GM21390 (cell line): ENCODE measurements around the gene PLEKHH1.
A peak's percentile ranks its signal among the peaks of the same experiment; 100 is the strongest.
"Not testable (repeated sequence)": the region's sequence is repeated elsewhere in the genome, so short reads cannot be mapped to it uniquely, and the experiment has no call there.

Source experiments
- ATAC-seq: cut with Tn5 transposase; IDR thresholded peaks from one replicate; pipeline ENCODE4 v1.9.1; 2021; ENCODE audit not compliant: unreplicated experiment

Gene PLEKHH1

DNA sequence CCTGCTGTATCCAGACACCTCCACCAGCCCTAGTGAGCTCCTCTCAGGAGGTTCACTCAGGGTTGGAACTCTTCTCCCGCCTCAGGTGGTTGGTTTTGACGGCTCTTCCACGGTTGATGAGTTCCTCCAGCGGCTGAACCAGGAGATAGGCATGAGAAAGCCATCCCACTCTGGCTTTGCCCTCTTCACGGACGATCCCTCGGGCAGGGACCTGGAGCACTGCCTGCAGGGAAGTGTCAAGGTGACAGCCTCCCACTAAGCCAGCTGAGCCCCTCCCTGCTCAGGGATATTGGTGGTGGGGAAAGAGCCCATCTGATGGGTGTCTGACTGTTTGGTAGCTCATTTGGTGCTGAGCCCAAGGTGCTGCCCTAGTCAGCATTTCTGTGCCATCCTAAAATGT is 46.5 kb downstream of the PLEKHH1 start:
- no peak for ATAC-seq

GRCh38 chr14:67580336-67581171 is 47.5 kb downstream of the PLEKHH1 start:
- no peak for ATAC-seq

DNA sequence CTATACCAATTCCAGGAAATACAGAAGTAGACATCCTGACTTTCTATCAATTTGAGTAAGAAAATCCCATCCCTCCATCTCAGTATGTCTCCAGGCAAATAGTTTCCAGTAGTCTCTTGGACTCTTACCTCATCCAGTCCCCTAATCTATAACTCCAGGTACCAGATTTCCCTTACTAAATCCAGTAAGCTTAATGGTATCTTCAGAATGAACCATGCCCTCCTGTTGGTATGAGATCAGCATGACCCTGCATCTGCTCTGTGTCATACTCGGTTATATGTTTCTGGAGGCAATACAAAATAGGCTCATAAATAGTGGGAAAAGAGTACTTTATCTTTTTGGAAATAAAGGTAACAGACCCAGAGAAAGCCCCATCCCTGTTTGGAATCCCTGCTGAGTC is 48.6 kb downstream of the PLEKHH1 start:
- ATAC-seq: no peak

DNA sequence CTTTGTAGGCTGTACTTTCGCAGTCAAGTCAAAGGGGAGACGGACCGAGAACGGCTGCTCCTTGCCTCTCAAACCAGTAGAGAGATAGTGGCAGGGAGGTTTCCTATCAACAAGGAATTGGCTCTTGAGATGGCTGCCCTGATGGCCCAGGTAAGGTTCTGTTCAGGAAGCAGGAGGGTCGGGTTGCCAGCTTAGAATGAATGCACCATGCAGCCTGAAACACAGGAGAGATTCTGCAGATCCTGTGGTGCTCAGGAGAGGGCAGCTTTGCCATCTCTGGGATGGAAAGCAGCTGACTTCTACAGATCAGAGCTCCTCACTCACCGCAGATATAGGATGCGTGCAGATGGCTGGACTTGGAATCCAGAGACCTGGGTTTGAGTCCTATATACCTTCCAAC is 49.0 kb downstream of the PLEKHH1 start:
- ATAC-seq: no peak

DNA sequence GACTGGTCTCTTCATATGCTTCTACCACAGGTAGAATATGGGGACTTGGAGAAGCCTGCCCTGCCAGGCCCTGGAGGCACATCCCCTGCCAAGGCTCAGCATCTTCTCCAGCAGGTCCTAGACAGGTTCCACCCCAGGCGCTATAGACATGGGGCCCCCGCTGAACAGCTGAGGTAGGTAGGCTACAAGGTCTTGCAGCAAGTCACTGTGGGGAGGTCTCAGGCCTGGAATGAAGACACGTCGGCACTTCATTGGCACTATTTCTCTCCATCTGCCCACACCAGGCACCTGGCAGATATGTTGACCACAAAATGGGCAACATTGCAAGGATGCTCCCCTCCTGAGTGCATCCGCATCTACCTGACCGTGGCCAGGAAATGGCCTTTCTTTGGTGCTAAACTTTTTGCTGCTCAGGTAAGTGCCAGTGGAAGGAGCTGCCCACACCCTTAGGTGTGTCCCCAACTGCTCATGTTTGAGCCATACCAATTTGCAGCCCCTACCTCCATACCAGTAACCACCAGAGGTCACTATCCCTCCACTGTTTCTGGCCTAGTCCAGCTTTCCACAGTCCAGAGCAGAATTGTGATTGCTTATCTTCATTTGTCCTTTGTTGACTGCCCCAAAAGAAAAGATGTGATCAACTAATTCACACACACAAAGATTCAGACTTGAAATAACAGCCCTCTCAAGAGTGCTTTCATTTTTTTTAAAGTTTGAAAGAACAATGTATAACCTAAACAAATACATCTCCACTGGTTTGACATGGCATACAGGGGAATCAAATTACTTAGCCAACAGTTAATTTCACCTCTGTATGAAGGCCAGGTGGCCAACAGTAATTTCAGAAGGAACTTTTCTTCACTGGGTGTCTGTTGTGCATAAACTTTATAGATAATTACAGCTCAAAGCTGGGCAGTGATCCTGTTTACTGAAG is 50.9 kb downstream of the PLEKHH1 start:
- ATAC-seq: peak; percentile 49

DNA sequence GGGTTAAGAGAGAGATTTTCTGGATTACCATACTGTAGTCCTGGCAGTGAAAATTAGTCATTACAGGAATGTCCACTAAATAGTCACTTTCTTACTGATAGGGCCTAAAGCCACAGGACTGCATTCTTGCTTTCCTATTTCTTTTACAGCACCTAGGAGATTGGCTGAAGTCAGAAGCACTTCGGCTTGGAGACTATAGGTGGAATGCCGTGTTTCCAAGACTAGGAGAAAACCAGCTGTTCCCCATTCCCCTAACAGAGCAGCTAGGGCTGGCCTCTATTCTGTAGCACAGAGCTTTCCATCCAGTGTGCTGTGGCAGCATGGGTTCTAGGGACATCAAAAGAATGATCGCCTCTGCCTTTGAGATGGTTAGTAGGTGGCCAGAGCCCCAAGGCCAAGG is 51.9 kb downstream of the PLEKHH1 start:
- ATAC-seq: no peak

- ATAC-seq: no peak
Measured at GRCh38 chr14:67586369-67586768, 53.3 kb downstream of the PLEKHH1 start.

GRCh38 chr14:67589204-67589770 is 56.2 kb downstream of the PLEKHH1 start:
- ATAC-seq: no peak

DNA sequence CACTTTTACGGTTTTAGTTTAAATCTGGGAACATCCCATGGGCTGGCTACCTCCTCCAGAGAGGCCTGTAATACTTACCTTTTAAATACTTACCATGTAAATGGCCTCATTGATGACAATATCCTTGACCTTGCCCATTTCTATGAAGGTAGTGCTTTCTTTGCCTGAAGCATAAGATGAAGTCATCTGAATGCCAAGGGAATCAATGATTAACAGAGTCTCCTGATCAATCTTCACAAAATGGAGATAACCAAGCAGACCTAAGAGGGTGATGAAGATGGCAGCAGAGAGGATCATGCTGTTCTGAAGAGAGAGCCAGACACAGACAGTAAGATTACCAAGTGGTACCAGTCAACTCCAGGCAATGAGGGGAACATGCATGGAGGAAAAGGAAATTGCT is 60.6 kb downstream of the PLEKHH1 start:
- ATAC-seq: not testable (repeated sequence)

DNA sequence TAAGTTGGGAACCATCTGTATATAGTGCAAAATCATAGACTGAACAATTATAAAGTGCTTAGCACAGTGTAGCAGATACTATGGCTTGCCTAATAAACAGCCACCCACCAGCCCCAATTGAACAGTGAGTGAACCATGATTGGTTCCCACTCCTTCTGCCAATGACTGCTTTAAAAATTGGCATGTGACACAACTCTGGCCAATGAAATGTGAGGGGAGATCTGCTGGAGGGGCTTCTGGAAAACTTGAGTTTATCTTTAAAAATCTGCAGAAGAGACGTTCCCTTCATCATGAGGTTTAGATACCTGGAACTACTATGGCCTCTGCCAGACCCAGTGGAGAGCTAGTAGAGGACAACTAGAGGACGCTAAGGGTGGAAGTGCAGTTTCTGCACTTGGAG is 62.3 kb downstream of the PLEKHH1 start:
- no peak for ATAC-seq

- ATAC-seq: peak; percentile 86
Measured at GRCh38 chr14:67599698-67600561, 66.8 kb downstream of the PLEKHH1 start, which contains the start of gene PIGH. TSS of gene PIGH (minus strand) at chr14:67600268. CDS start at chr14:67600203, 65 bp downstream.

DNA sequence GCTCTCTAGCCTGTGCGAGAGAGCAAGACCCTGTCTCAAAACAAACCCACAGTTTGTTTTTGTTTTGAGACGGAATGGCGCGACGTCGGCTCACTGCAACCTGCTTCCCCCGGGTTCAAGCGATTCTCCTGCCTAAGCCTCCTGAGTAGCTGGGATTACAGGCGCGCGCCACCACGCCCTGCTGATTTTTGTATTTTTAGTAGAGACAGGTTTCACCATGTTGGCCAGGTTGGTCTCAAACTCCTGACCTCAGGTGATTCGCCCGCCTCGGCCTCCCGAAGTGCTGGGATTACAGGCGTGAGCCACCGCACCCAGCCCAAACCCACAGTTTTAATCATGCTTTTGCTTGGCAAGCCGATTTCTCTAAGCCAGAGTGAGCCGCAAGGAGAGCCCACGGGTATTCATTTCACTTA is 67.5 kb downstream of the PLEKHH1 start:
- not testable (repeated sequence) for ATAC-seq

DNA sequence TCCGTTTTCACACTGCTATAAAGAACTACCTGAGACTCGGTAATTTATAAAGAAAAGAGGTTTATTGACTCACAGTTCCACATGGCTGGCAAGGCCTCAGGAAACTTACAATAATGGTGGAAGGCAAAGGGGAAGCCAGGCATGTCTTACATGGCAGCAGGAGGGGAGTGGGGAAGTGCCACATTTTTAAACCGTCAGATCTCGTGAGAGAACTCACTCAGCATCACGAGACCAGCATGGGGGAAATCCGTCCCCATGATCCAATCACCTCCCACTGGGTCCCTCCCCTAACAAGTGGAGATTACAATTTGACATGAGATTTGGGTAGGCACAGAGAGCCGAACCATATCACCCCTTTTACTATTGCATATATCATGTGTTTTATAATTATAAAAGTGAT is 69.0 kb downstream of the PLEKHH1 start:
- no peak for ATAC-seq

DNA sequence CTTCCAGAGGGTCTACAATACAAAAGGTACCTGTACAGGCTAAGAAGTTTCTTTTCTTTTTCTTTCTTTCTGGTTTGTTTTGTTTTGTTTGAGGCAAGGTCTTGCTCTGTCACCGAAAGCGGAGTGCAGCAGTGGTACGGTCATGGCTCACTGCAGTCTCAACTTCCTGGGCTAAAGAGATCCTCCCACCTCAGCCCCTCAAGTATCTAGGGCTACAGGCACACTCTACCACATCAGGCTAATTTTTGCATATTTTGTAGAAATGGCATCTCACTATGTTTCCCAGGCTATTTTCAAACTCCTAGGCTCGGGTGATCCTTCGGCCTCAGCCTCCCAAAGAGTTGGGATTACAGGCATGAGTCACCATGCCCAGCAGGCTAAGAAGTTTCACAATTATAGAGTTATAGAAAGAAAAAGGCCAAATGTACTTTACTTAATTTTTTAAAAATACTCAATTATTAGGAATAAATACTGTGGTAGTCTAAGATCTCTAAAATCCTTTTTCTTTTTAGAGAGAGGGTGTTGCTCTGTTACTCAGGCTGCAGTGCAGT is 70.0 kb downstream of the PLEKHH1 start:
- ATAC-seq: peak; percentile 67

- ATAC-seq: no peak
Measured at GRCh38 chr14:67607646-67608045, 74.6 kb downstream of the PLEKHH1 start.

GRCh38 chr14:67609642-67610310 is 76.7 kb downstream of the PLEKHH1 start:
- ATAC-seq: no peak

DNA sequence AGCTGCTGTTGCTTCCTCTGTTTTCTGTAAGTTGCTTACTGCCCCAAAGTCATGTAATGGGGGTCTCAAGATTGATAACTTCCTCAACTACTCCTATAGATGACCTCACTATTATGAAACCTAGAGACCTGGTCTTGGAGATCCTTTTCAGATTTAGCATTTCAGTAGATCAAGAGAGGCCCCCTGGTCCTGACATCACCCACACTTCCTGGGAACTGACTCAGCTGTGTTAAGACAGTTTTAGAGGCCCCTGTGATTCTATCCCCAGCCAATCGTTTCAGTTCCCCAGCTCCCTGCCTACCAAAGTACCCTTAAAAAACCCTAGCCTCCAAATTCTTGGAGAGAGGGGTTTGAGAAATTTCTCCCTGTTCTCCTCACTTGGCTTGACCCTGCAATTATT is 77.4 kb downstream of the PLEKHH1 start:
- ATAC-seq: no peak

GRCh38 chr14:67618617-67619063 is 85.5 kb downstream of the PLEKHH1 start:
- ATAC-seq: no peak

DNA sequence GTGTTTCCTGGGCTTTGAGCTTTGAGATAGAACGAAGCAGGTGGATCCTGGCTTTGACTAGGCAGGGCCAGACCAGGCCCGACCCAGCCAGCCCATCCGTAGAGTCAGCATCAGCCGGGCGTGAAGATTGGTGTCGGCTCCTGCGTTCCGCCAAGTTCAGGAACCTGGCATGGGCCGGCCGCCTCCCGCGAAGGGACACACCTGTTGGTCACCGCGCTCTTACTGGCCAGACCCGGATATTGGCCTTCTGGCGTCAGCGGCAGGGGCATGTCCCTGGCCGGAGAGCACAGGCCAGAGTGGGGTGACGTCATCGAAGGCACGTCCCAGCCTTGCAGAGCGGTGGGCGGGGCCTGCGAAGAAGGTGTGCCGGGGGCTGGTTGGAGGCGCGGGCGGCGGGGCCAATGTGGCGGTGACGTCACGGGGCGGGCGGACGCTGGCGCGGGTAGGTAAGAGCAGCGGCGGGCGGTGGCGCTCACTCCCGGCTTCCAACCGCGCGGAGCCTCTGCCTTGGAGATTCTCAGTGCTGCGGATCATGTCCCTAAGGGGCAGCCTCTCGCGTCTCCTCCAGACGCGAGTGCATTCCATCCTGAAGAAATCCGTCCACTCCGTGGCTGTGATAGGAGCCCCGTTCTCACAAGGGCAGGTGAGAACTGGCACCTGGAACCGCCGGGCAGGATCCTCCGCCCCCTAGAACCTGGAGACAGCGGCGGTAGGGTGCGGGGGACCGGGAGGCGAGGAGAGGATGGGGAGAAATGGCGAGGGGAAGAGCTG is 86.5 kb downstream of the PLEKHH1 start, which contains the start of gene ARG2:
Gene ARG2 (plus strand): TSS at position 475 of the 771 bp plus-strand sequence. CDS start 58 bp downstream, at position 533.
- peak; percentile 93 for ATAC-seq
